KOPT-K1 (cell line): ENCODE results near the gene ZNF785.
"Not testable (repeated sequence)": the region's sequence is repeated elsewhere in the genome, so short reads cannot be mapped to it uniquely, and the experiment has no call there.

Experiments used
- H3K27ac ChIP-seq: fragments of 200-600 bp; sonication (generic); 2 replicates; pipeline ENCODE4 v1.5.1; 2016; ENCODE audit warnings: antibody characterized with exemption, mild to moderate bottlenecking, low read depth, low read length; ENCODE audit not compliant: poor library complexity, severe bottlenecking
- H3K36me3 ChIP-seq: fragments of 200-600 bp; sonication (generic); 2 replicates; pipeline ENCODE4 v1.5.1; 2017; ENCODE audit warnings: antibody characterized with exemption, mild to moderate bottlenecking, low read length, moderate library complexity; ENCODE audit not compliant: insufficient read depth
- H3K9me3 ChIP-seq: fragments of 200-600 bp; sonication (generic); 2 replicates; pipeline ENCODE4 v1.5.1; 2017; ENCODE audit warnings: antibody characterized with exemption, low read length, mild to moderate bottlenecking; ENCODE audit not compliant: insufficient read depth, poor library complexity, severe bottlenecking

ZNF785 gene

DNA sequence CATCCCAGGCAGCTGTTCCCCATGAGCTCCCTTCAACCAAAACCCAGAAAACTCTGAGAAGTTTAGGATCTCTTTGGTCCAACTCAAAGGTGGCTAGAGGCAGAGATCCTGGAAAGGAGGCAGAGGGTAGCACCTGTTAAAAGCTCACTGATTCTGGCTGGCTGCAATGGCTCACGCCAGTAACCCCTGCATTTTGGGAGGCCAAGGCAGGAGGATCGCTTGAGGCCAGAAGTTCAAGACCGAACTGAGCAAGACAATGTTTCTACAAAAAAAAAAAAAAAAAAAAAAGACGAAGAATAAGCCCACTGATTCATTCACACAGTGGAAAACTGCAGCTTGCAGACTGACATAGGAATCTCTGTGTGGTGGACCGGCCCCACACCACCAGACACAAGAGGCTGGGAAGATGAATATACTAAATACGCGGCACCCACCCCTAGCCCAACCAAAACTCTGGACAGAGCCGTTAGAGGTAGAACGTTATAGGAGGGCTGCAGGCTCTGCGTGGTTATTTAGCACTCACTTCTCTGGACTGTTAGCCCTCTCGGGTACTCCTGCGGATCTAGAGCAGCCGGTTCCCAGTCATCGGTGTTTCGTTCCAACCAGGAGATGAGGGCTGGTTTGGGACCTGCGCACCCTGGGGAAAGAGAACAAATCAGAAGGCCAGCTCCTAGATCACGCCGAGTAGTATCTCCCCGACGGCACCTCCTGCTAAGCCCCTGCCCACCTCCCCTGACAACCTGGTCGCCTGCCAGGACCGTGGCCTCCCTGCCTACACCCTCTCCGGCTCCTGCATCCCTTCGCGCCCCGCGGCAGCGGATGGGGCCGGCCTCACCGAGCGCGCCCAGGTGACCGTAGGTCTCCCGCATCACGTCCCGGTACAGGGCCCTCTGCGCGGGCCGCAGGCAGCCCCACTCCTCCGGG lies 23.8 kb upstream of the ZNF785 start:
- H3K36me3 ChIP-seq: peaks cover 43% of the 10 kb centered on the region
- peak overlapping the region; percentile 94 for H3K27ac ChIP-seq
- H3K9me3 ChIP-seq: no peaks in the 10 kb centered on the region

DNA sequence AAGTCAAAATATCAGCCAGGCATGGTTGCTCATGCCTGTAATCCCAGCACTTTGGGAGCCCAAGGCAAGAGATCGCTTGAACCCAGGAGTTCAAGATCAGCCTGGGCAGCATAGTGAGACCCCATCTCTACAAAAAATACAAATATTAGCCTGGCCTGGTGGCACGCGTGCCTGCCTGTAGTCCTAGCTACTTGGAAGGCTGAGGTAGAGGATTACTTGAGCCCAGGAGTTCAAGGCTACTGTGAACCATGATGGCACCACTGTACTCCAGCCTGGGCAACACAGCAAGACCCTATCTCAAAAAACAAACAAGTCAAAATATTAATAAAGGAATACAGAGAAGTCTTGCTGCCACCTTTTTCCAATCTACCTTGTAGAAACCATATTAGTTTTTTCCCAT lies 20.5 kb upstream of the ZNF785 start:
- peaks cover 68% of the 10 kb centered on the region for H3K36me3 ChIP-seq
- H3K9me3 ChIP-seq: no peaks in the 10 kb centered on the region
- no peak overlapping the region for H3K27ac ChIP-seq

DNA sequence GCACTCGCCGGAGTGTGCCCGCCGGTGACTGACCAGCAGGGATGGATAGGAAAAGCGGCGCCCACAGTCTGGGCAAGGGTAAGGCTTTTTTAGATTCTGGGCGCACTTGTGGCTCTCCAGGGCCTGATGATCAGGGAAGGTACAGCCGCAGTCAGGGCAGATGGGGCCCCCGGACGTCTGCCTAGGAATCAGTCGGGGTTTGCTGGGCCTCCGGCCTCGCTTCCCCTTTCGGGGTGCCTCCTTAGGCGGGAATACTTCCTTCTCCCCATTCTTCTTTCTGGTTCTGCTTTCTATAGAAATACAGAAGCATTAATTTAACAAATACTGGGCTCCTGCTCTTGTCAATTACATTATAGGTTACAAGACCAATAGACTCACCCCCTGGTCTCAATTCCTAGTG lies 19.7 kb upstream of the ZNF785 start:
- H3K27ac ChIP-seq: no peak overlapping the region
- no peaks in the 10 kb centered on the region for H3K9me3 ChIP-seq
- H3K36me3 ChIP-seq: peaks cover 68% of the 10 kb centered on the region

DNA sequence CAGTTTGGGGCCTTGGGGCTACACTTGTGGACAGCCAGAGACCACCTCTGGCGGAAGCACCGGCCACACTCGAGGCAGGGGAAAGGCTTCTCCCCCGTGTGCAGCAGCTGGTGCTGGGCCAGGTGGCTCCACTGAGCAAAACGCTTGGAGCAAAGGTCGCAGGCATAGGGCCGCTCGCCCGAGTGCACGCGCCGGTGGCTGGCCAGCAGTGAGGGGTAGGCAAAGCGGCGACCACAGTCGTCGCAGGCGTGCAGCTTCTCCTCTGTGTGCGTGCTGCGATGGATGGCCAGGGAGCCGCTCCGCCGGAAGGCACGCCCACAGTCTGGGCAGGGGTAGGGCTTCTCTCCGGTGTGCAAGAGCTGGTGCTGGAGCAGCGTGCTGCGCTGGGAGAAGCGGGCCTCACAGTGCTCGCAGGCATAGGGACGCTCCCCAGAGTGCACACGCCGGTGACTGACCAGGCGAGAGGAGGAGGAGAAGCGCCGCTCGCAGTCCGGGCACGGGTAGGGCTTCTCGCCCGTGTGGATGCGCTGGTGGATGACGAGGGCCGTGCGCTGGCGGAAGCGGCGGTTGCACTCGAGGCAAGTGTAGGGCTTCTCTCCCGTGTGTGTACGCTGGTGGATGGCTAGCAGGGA lies 18.9 kb upstream of the ZNF785 start:
- Histone ChIP-seq H3K9me3 (no peaks in the 10 kb centered on the region), H3K36me3 (peaks cover 68% of the 10 kb centered on the region), H3K27ac (no peak overlapping the region)

DNA sequence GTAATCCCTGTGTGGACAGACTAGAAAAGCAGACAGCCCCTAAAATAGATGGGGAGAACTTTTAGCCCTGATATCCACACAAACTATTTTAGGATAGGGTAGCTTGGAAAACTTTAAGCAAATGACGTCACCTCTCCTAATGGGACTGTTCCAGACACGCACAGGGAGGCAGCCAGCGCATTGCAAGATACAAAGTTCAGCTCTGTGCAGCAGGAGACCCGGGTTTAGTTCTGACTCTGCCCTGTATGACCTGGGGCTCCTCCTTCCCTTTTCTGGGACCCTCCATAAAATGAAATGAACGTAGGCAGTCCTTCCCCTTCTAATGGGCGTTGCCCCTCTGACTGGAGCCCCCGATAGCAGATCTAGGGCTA lies 18.4 kb upstream of the ZNF785 start:
- no peak overlapping the region for H3K27ac ChIP-seq
- H3K36me3 ChIP-seq: peaks cover 68% of the 10 kb centered on the region
- H3K9me3 ChIP-seq: no peaks in the 10 kb centered on the region

DNA sequence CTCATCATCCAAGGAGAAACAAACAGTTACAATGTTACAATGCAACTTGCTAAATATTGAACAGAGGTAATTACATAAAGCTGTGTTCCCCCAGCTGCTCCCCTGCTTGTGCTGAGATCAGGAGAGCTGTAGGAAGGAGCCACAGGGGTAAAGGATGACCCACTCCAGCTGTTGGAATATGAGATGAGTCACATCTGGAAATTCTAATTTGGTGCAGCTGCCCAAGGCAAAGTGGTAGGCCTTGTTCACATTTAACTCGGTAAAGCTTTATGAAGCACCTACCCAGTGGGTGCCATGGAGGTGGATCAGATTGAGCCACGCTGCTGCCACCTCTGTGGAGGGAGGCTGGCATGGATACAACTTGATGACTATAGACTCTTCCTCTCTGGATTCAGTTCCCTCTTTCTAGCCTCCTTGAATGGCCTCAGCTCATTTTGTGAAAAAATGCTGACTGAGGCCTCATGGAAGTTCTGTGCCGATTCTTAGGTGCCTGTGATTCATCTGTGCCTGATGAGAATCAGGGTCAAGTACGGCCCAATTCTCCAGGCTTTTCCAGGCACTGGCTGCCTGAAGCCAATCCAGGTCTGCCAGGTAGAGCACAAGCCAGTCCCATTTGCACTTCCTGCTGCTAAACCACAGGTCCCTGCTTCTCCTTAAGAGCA lies 17.2 kb upstream of the ZNF785 start:
- peaks cover 59% of the 10 kb centered on the region for H3K36me3 ChIP-seq
- no peak overlapping the region for H3K27ac ChIP-seq
- no peaks in the 10 kb centered on the region for H3K9me3 ChIP-seq

DNA sequence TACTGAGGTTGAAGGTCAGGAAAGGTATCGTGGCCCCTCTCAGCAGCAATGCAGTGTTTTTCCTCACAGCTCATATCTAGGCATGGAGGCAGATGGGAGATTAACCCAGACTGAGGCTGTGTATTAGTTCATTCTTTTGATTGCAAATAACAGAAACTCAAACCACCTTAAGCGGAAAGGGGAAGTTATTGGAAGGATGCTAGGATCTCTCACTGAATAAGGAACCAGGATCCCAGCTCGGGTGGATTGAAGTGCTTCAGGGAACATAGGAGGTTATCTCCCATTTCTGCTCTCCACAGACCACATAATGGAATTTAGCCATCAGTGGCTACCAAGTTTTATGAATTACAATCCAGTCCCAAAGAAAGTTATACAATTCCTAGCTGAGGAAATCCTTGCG lies 16.5 kb upstream of the ZNF785 start:
- Histone ChIP-seq H3K36me3 (peaks cover 52% of the 10 kb centered on the region), H3K27ac (no peak overlapping the region), H3K9me3 (no peaks in the 10 kb centered on the region)

DNA sequence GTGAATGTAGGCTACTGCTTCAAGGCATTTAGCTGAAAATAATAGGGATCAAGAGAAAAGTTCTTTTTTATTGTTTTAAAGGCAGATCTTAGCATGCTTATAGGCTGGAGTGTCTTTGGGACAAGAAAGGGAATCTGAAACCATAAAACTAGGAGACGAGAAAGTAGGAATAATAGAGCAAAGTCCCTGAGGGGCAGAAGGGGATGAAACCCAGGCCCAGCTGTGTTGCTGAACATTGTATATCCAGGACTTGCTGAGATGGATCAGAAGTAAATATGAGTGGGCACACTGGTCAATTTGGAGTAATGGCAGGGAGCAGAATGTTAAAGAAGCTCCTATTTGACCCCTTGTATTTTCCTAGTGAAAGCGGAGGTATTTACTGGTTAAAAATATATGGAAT lies 15.4 kb upstream of the ZNF785 start:
- no peaks in the 10 kb centered on the region for H3K9me3 ChIP-seq

DNA sequence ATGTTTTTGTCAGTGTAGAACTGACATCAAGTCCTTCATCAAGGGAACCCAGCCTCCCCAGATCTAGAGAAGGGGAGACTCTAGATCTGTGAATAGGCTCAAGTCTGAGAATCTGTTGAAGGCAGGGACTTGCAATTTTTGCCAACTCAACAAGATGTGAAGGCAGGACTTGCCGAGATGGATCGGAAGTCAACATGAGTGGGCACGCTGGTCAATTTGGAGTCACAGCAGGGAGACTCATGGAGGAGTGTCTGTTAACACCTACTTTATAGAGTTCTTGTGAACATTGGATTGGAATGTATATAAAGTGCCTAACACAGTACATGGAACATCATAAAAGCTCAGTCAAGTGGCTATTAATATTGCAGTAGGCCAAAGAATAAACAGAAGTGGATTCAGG lies 14.7 kb upstream of the ZNF785 start:
- H3K27ac ChIP-seq: no peak overlapping the region
- H3K9me3 ChIP-seq: no peaks in the 10 kb centered on the region
- peaks cover 34% of the 10 kb centered on the region for H3K36me3 ChIP-seq

More for the DNA sequence above, 15.4 kb upstream of the ZNF785 start:
- Histone ChIP-seq H3K36me3 (peaks cover 42% of the 10 kb centered on the region), H3K27ac (no peak overlapping the region)

DNA sequence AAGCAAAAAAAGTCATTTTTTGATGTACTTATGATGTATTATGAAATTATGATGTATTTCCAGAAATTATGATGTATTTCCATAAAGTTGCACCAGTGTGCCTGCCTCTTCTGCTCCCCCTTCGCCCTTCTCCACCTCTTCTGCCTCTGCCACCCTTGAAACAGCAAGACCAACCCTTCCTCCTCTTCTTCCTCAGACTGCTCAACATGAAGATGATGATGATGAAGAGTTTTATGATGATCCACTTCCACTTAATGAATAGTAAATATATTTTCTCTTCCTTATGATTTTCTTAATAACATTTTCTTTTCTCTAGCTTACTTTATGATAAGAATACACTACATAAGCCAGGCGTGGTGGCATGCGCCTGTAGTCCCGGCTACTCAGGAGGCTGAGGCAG lies 7.4 kb upstream of the ZNF785 start:
- Histone ChIP-seq H3K9me3 (no peaks in the 10 kb centered on the region), H3K27ac (no peak overlapping the region), H3K36me3 (peaks cover 5% of the 10 kb centered on the region)

DNA sequence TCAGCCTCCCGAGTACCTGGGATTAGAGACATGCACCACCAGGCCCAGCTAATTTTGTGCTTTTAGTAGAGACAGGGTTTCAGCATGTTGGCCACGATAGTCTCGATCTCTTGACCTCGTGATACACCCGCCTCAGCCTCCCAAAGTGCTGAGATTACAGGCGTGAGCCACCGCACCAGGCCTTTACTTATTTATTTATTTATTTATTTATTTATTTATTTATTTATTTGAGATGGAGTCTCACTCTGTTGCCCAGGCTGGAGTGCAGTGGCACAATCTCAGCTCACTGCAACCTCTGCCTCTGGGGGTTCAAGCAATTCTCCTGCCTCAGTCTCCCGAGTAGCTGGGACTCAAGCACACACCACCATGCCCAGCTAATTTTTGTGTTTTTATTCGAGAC lies 5.4 kb upstream of the ZNF785 start:
- H3K9me3 ChIP-seq, H3K27ac ChIP-seq: not testable (repeated sequence)
- peaks cover 16% of the 10 kb centered on the region for H3K36me3 ChIP-seq

DNA sequence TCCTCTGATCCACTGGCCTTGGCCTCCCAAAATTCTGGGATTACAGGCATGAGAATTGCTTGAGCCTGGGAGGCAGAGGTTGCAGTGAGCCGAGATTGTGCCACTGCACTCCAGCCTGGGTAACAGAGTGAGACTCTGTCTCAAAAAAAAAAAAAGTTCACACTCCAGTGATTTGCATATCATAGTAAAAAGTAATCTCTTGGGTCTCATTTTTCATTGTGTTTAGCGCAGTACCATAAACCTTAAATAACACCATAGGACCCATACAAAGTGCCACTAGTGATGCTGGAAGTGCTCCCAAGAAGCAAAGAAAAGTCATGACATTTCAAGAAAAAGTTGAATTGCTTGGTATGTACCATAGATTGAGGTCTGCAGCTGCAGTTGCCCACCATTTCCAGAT lies 4.1 kb upstream of the ZNF785 start:
- H3K36me3 ChIP-seq: peaks cover 16% of the 10 kb centered on the region
- not testable (repeated sequence) for H3K27ac ChIP-seq, H3K9me3 ChIP-seq

DNA sequence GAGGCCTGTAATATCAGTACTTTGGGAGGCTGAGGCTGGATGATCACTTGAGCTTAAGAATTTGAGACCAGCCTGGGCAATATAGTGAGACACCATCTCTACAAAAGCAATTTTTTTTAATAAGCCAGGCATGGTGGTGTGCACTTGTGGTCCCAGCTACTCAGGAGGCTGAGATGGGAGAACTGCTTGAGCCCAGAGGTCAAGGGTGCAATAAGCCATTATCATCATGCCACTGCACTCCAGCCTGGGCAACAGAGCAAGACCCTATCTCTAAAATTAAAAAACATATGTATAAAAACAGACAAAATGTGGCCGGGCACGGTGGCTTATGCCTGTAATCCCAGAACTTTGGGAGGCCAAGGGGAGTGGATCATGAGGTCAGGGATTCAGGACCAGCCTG lies 3.2 kb upstream of the ZNF785 start:
- H3K9me3 ChIP-seq: no peaks in the 10 kb centered on the region
- H3K36me3 ChIP-seq: peaks cover 21% of the 10 kb centered on the region
- no peak overlapping the region for H3K27ac ChIP-seq

DNA sequence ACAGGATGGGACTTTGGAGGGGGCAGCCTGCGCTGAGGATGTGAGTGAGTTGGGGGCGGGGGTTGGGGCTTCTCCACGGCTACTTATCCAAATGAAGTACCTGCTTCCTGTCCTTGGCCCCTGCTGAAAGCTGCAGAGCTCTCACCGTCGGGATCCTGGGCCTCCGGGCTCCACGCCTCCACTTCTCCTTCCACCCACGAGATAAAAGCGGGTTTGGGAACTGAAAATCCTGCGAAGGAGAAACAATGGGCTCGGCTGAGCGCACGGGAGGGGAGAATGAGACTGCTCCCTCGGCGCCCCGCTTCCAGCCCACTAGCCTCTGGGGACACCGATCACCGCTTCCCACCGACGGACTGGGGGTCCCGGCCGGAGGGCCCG lies 486 bp downstream of the ZNF785 start:
- peak overlapping the region; percentile 88 for H3K27ac ChIP-seq
- H3K9me3 ChIP-seq: no peaks in the 10 kb centered on the region
- H3K36me3 ChIP-seq: peaks cover 47% of the 10 kb centered on the region

DNA sequence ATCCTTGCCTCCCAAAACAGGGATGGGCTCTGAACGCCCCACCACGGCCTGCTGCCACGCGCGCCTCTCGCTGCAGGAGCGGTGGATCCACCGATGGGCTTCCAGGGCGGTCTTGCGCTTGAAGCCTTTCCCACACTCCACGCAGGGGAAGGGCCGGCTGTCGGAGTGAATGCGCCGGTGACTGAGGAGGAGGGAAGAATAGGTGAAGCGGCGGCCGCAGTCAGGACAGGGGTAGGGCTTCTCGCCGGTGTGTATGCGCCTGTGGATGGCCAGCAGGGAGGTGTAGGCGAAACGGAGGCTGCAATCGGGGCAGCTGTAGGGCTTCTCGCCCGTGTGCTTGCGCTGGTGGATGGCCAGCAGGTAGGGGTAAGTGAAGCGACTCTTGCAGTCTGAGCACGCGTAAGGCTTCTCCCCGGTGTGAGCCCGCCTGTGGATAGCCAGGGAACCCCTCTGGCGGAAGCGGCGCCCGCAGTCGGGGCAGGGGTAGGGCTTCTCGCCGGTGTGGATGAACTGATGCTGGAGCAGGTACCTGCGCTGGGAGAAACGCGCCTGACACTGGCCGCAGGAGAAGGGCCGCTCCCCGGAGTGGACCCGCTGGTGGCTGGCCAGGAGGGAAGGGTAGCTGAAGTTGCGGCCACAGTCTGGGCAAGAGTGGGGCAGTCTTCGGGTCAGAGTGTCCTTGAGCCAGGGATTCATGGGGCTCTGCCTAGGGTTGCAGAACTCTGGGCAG lies 2.7 kb downstream of the ZNF785 start:
- Histone ChIP-seq H3K27ac (no peak overlapping the region), H3K9me3 (no peaks in the 10 kb centered on the region), H3K36me3 (peaks cover 63% of the 10 kb centered on the region)
